ENCODE data around the gene ANKRD33B. TPM values are rescaled to one million over a fixed set of nuclear protein-coding genes. Genes with fewer than 3 reads are reported as not detected.
A peak's percentile ranks its signal among the peaks of the same experiment; 100 is the strongest.
"Not testable (repeated sequence)": the region's sequence is repeated elsewhere in the genome, so short reads cannot be mapped to it uniquely, and the experiment has no call there.

The ANKRD33B gene
- 10 to 100 TPM in 1 of 6 donors, 1 to 10 TPM in 5; 3.1 to 10.5 (median 7.9) TPM for total RNA-seq

- no peaks in the 10 kb centered on the region for H3K9me3 ChIP-seq
- H3K36me3 ChIP-seq = no peaks in the 10 kb centered on the region
- DNase-seq = peak; percentile 66 to 93
- H3K4me3 ChIP-seq = peak within 1 kb of the TSS; percentile 60 to 72 (median 66)
- peak in 1 of 2 donors; percentile 69 for ATAC-seq (ENCODE audit: low FRiP score in 2 of 2)
- peaks cover 16 to 44% (median 26%) of the 10 kb centered on the region in 4 donors for H3K4me1 ChIP-seq
- peak within 1 kb of the TSS; percentile 68 to 90 (median 80) for H3K27ac ChIP-seq
- H3K27me3 ChIP-seq = peaks cover 0 to 20% (median 2%) of the 10 kb centered on the region in 4 donors
- 3% methylated on average over 65 of the region's 119 CpGs; no CpG with 5 or more reads in 1 of the 2 donors for WGBS, 2 donors
- TF ChIP-seq EP300 (IDR thresholded peaks at IDR 0.05) = no peak
- peak in 1 of 4 donors; percentile 52 for TF ChIP-seq POLR2A (IDR thresholded peaks at IDR 0.05)
- TF ChIP-seq POLR2AphosphoS5 (IDR thresholded peaks at IDR 0.05) = peak in 1 of 2 donors; percentile 75
- TF ChIP-seq CTCF (IDR thresholded peaks at IDR 0.05) = no peak
Measured at GRCh38 chr5:10563945-10564837, at the start of gene ANKRD33B. TSS of gene ANKRD33B (plus strand) at chr5:10564070. CDS start at chr5:10564468, 398 bp downstream.

GRCh38 chr5:10514572-10514971 is 49.3 kb upstream of the ANKRD33B start:
- not testable (repeated sequence) for H3K36me3 ChIP-seq; H3K27me3 ChIP-seq; H3K9me3 ChIP-seq; DNase-seq; H3K27ac ChIP-seq; H3K4me3 ChIP-seq; ATAC-seq (ENCODE audit: low FRiP score in 2 of 2)
- WGBS, 2 donors = 90 to 94% methylated on average over 8 of the region's 8 CpGs
- peaks cover 0 to 11% (median 4%) of the 10 kb centered on the region in 4 donors for H3K4me1 ChIP-seq

- H3K36me3 ChIP-seq = no peaks in the 10 kb centered on the region
- no peak for ATAC-seq (ENCODE audit: low FRiP score in 2 of 2)
- no peaks in the 10 kb centered on the region for H3K27me3 ChIP-seq
- no peaks in the 10 kb centered on the region for H3K9me3 ChIP-seq
- no peak for TF ChIP-seq POLR2A (IDR thresholded peaks at IDR 0.05)
- no peak for TF ChIP-seq POLR2AphosphoS5 (IDR thresholded peaks at IDR 0.05)
- TF ChIP-seq EP300 (IDR thresholded peaks at IDR 0.05) = no peak
- TF ChIP-seq CTCF (IDR thresholded peaks at IDR 0.05) = no peak
- no peak overlapping the region for H3K27ac ChIP-seq
- no peak for DNase-seq
- H3K4me3 ChIP-seq = no peak overlapping the region
- H3K4me1 ChIP-seq = peaks cover 0 to 11% (median 4%) of the 10 kb centered on the region in 4 donors
- WGBS, 2 donors = 85 to 94% methylated on average over 2 of the region's 2 CpGs
Measured at GRCh38 chr5:10515492-10515891, 48.4 kb upstream of the ANKRD33B start.

- TF ChIP-seq EP300 (IDR thresholded peaks at IDR 0.05) (no peak), POLR2AphosphoS5 (IDR thresholded peaks at IDR 0.05) (no peak), CTCF (IDR thresholded peaks at IDR 0.05) (no peak), POLR2A (IDR thresholded peaks at IDR 0.05) (no peak)
- no peak overlapping the region for H3K27ac ChIP-seq
- 76 to 83% methylated on average over 2 of the region's 2 CpGs for WGBS, 2 donors
Measured at GRCh38 chr5:10518347-10518746, 45.5 kb upstream of the ANKRD33B start.

GRCh38 chr5:10519729-10520128 is 44.1 kb upstream of the ANKRD33B start:
- H3K9me3 ChIP-seq = peaks cover 0 to 4% (median 0%) of the 10 kb centered on the region in 4 donors
- no peak overlapping the region for H3K4me3 ChIP-seq
- DNase-seq (no peak), ATAC-seq (ENCODE audit: low FRiP score in 2 of 2) (peak in 1 of 2 donors; percentile 27)
- TF ChIP-seq CTCF (IDR thresholded peaks at IDR 0.05) (no peak), POLR2AphosphoS5 (IDR thresholded peaks at IDR 0.05) (no peak), EP300 (IDR thresholded peaks at IDR 0.05) (no peak), POLR2A (IDR thresholded peaks at IDR 0.05) (no peak)
- 78 to 86% methylated on average over 5 to 7 of the region's 7 CpGs for WGBS, 2 donors
- no peaks in the 10 kb centered on the region for H3K4me1 ChIP-seq
- H3K36me3 ChIP-seq = no peaks in the 10 kb centered on the region
- no peak overlapping the region for H3K27ac ChIP-seq
- no peaks in the 10 kb centered on the region for H3K27me3 ChIP-seq

More at GRCh38 chr5:10518347-10518746, 45.5 kb upstream of the ANKRD33B start:
- H3K4me3 ChIP-seq = no peak overlapping the region
- no peaks in the 10 kb centered on the region for H3K36me3 ChIP-seq
- H3K27me3 ChIP-seq = no peaks in the 10 kb centered on the region
- peaks cover 0 to 9% (median 4%) of the 10 kb centered on the region in 4 donors for H3K4me1 ChIP-seq
- peaks cover 0 to 4% (median 0%) of the 10 kb centered on the region in 4 donors for H3K9me3 ChIP-seq
- peak in 1 of 2 donors; percentile 36 for ATAC-seq (ENCODE audit: low FRiP score in 2 of 2)
- DNase-seq = no peak

Measured in upper lobe of left lung (tissue), 6 donors.